SW 1271 (cell line): ENCODE measurements around the gene MRPL23.

ENCODE experiments used
- DNase-seq, 2 experiments: peaks; one replicate each; lab custom pipeline; 2025; lab: John Stamatoyannopoulos, UW

MRPL23 gene

DNA sequence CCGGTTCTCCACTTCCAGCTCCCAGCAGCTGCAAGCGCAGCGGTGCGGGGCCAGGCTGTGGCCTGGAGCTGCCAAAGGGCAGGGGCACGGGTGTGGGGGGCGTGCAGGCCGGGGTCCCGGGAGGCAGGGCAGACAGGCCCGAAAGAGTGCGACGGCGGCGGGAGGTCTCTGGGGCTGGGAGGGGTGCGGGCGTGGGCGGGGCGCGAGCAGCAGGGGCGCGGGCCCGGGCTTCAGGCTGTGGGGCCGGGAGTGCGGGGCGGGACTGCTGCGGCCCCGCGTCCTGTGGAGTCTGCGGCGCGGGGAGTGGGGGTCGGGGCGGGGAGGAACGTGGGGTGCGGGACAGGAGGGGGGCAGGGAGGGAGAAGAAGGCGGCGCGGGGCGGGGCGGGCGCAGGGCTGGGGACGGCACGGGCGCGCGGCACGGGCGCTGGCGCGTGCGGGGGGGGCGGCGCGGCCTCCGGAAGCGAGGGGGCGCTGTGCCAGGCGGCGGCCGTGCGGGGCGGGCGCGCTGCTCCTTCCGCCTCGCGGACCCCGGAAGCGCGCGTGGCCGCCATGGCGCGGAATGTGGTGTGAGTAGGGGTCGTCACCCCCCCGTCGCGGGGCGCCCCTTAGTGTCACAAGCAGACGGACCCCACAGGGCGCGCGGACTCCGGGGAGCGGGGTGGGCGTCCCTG lies at the start of gene MRPL23:
MRPL23 (plus strand) TSS at position 521 of the 673 bp plus-strand sequence; CDS start at position 552, 31 bp downstream.
- DNase-seq, result no peak

DNA sequence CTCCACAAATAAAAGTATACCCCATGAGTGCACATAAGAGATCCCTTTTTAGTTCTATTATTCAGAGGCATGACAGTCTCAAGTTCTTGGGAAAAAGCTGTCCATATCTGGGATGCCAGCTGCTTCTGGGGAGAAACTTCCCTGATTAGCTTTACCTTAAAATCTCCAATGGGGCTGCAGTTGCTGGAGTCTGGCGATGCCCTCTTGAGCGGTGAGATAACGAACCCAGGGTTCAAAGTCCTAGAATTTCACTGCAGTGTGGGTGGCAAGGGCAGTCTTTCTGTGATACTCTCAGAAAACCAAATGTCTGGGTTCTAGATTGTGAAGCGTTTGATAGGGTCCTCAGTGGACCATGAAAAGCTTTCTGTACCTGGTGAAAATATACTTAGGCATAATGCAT lies 48.0 kb upstream of the MRPL23 start:
- no peak for DNase-seq

DNA sequence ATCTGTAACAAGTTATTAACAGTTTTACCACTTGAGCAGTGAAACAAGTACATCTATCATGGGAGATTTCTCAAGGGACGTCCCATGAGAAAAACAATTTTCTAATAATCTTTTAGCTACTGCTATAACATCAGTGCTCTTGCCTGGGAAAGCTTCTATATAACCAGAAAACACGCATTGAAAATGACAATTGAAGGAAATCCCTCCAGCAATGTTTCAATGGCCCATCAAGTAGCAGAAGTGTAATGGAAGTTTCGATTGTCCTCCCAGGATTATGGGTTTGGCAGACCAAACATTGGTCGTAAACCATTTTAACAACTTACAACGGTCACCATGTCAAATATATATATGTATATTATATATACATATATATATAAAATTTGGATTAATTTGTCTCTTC lies 47.4 kb upstream of the MRPL23 start:
- DNase-seq, result no peak

DNA sequence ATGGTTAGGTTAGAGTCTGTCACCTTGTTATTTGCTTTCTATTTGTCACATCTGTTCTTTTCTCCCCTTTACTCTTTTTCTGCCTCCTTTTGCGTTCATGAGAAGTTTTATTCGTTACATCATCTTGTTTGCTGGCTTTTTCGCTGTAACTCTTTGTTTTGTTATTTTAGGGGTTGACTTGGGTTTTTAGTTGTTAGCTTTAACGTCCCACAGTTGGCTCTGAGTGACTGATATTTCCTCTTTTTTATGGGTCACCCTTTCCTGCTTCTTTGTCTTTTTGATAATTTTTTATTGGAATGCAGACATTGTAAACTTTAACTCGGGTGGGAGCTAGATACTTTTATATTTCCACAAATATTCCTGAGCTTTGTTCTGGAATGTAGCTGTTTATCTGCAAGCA lies 41.0 kb upstream of the MRPL23 start:
- no peak for DNase-seq

DNA sequence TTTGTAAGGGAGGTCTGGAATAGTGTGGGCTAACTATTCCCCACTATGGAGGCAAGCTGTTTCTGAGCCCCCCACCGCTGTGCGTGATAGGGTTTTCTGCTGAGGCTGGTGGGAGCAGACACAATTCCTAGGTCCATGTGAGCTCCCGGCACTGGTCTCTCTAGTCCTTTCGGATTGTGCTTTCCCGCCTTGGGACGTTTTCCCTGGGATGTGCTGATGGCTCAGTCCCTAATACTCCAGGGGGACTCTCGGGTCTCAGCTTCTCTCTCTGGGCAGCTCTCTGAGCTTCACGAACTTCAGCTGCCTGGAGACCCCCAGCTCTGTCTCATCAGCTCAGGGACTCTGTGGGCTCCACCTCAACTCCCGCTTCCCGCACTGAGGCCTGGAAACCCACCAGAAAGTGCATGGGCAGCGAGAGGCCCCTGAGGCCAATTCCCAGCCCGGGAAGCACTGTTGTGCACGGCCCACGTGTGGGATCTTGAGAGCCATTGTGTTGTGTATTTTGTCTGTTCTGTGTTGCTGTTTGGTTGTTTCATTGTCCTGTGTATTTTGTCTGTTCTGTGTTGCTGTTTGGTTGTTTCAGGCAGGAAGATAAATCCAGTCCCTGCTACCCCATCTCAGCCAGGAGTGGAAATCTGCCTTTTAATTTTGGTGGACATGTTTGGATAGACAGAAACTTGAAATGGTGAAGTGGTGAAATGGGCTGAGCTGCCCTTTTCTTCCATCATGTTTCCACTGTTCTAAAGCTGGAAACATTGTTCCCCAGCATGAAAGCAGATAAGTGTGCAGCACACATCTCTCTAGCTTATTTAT lies 40.3 kb upstream of the MRPL23 start:
- no peak for DNase-seq

DNA sequence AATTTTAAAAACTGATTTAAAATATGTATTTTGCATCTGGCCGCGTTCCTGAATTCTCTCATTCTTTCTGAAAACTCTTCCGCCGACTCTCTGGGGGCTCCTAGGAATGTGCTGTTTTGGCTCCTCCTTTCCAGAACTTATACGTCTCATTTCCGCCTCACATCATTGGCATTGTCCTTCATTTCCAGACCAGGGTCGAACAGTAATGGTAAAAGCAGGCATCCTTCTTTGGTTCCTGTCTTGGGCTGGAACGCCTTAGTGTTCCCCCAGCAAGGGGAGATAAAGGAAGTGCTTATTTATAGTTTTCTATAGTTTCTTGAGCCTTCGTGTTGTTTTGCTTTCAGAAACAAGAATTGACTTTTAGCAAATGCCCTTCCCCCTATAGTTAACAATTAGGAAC lies 38.5 kb upstream of the MRPL23 start:
- no peak for DNase-seq

DNA sequence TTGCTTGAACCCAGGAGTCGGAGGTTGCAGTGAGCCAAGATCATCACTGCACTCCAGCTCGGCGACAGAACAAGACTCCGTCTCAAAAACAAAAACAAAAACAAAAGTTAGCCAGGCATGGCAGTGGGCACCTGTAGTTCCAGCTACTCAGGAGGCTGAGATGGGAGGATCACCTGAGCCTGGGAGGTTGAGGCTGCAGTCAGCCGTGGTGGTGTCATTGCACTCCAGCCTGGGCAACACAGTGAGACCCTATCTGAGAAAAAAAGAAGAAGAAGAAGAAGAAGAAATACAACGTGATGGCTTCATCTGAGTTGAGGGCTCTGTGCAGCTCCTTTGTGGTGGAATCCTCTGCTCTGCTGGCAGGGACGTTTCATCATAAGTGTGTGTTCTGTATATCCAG lies 37.6 kb upstream of the MRPL23 start:
- no peak for DNase-seq

DNA sequence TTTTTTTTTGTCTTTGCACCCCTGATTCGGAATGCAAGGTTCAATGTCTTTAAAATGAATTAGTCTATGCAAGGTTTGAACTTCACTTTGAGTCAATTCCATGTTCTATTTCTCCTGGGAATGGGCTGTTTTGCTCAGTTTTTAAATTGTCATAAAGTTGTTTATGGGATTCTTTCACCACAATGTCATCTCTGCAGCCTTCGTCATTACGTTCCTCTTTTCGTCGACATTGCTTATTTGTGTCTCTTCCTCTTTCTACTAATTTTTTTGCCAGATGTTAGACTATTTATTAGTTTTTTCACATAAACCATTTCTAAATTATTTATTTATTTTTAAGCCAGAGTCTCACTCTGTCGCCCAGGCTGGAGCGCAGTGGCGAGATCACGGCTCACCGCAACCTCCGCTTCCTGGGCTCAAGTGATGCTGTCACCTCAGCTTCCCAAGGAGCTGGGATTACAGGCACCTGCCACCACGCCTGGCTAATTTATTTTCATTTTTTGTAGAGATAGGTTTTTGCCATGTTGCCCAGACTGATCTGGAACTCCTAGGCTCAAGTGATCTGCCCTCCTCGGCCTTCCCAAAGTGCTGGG lies 34.7 kb upstream of the MRPL23 start:
- no peak for DNase-seq

DNA sequence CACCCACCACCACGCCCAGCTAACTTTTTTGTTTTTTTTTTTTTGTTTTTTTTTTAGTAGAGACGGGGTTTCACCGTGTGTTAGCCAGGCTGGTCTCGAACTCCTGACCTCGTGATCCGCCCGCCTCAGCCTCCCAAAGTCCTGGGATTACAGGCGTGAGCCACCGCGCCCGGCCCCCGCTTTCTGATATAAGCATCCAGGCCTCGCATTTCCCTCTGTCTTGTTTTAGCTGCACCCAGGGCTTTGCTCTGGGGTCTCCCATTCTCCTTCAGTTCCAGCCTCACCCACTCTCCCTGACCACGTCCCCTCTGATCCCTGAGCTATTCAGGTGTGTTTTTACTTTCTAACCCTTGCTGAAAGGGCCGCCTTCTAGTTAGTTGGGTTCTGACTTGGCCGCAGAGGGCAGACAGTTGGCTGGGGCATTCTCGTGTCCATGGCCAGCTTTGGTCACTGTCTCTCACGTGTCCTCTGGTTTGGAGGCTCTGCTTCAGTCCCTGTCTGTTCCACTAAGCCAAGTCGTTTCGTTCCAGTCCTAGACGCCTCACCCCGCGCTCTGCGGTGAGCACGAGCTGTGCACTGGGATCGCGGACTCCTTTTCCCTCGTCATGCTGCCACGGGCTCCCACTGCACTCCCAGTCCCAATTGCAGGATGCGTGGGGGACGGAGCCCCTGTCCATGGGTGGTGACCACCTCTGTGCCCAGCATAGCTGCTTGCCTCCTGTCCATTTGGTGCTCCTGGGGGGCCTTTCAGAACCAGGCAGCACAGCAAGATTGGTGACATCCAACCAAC lies 33.7 kb upstream of the MRPL23 start:
- no peak for DNase-seq

DNA sequence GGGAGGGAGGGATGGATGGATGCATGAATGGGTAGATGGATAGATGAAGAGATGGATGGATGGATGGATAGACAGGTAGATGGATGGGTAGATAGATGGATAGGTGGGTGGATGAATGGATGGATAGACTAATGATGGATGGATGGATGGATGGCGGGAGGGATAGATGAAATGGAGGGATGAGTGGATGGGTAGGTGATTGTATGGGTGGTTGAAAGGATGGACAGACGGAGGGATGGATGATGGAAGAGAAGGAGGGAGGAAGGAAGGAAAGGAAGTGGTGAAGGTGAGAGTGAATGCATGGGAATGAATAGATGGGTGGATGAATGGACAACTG lies 31.4 kb upstream of the MRPL23 start:
- DNase-seq, result no peak

DNA sequence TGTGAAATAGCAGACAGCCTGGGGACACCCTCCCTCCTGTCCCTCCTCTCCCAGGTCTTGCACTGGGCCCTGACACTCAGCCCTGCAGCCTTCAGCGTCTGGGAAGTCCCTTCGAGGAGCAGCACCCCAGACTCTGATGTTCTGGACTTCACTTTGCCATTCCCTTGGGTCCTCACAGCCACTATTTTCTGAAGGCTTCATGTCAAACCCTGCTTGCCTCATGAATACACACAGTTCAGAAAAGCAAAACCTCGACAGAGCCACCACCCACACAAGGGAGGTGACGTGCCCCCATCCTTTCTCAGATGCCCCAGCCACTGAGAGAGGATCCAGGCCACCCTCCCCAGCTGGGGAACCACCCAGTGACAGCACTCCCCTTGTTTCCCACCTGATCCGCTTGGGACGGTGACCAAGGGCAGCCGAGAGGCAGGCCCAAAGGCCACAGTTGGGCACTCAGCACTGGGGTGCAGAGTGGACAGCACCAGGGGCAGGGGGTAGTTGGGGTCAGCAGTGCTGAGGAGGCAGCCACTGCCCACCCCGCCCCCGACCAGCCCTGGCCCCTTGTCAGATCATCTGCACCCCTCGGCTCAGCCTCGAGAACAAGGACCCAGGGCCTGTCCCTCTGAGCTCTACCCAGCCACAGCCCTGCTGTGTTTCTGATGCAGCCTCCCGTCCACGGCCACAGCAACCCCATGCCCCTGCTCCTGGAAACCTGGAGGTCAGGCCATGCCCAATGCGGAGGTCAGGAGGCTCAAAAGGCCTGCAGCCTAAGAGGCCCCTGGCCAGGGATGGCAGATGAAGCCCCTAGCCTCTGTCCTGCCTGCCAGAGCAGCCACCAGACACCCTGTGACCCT lies 30.8 kb upstream of the MRPL23 start:
- DNase-seq, result no peak

DNA sequence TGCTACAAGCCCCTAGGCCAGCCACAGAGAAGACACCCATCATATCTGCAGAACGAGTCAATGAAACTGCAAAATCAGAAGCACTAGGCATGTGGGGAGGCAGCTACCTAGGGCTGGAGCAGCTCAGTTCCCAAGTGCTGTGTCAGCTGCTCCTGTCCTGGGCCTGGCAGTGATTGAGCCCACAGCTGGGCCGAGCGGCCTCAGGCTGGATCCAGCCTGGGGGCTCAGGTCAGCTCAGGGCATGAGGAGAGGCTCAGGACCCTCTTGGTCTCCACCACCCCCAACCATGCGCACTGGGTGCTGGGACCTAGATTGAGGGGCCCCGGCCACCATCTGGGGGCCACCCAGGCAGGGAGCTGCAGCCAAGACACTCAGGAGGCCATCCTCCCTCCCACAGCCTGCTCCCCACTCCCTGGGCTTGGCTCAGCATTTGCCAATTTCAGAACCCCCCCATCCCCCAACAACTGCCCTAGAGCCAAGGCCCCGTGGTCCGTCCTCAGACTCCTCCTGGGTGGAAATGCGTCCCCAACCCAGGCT lies 30.1 kb upstream of the MRPL23 start:
- DNase-seq, result no peak

DNA sequence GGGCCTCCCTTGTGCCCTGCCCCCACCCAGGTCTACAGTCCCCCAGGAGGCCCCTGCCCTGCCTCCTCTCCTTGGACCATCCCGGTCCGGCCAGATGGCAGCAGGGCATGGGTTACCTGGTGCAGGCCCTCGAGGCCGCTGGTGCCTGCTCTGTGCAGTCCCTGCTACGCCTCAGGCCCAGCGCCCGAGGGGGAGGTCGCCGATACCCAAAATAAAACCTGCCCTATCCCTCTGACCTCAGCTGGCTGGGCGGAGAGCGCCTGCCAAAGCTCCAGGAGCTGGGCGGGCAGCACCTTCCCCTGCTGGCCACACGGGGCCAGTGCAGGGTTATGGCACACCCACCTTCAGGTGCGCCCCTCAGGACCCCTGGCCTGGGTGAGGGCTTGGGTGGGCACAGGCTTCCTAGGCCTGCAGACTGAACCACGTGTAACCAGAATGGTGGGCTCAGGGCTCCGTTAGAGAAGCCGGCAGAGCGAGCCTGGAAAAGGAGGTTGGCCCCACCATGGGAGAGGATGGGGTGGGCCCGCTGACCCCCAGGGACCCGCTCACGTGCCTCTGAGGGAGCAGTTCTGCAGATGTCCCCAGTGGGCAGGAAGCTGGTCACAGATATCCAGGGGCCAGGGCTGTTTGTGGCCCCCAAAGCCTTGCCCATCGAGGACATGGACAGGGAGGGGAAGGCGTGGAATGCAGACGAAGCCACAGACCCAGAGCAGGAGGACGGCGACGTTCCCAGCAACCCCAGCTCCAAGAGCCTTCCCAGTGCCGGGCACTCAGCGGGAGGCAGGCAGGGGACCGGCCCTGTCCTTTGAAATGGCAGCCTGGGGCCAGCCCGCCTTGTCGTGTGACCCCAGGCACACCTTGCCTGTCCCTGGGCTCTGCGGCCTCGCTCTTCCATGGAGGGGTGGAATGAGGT lies 29.4 kb upstream of the MRPL23 start:
- DNase-seq, result no peak

DNA sequence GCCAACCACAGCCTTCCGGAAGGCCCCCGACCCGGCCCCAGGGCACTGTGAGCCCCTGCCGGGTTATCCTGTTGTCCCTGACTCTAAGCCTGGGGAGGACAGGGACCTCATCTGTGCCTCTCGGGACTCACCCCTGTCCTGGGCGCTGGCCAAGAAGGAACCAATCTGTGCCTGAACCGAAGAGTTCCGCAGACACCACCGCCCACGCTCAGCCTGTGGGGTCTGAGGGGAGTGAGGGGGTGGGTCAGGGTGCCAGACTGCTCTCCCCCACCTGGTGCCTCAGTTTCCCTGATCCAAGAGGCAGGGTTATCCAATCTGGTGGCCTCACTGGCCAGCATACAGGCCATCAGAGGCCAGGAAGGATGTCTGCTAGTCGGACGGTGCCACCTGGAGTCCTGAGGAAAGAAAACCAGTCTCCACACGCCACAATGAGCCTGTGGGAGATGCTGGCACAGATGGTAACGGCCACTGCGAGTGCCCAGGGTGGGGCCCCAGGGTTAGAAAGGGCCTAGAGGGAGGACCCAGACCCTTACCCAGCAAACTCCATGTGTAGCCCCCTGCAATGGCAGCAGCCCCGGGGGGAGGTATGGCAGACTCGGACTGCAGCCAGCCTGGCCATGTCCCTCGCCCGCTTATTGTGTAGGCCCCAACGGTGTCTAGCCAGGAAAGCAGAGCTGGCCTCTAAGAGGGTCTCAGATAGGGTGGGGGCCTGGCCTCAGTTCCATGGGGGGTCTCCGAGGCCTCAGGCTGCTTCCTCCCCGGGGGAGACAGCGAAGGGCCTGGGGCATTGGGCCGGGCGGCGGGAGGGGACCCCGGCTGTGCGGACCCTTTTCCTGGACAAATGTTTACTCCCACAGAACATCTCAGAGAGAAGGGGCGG lies 28.5 kb upstream of the MRPL23 start:
- peak in 1 of 2 experiments; percentile 3 for DNase-seq

DNA sequence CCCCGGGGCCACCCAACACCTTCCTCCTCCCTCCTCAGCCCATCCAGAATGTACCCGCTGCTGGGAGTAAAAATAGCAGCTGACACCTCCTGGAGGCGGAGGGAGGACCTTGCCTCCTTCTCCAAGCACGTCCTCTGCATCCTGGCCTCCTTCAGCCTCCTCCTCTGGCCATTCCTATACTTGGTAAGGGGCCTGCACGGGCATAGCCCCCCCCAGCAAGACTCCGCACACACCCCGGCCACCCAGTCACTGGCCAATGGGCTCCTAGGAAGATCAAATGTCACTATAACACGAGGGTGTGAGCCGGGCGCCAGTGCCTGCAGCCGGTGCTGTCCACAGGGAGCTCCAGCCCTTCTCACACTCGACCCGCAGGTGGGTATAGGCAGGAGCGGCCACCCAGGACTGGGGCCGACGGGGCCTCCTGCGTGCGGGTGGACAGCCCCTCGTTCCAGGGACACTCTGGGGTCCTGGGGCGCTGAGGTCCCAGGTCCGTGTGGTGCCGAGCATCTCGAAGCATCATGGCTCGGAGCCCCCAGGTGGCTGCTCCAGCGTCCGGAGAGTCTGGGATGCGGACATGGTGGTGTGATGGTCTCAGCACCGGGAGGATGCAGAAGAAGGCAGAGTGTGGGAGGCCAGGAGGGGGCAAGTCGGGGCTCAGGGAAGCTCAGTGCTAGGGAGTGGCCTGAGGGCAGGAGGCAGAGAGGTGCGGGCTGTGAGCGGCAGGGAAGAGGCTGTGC lies 27.6 kb upstream of the MRPL23 start, which contains the start of gene TNNT3:
TNNT3 (plus strand) TSS at position 313 of the 737 bp plus-strand sequence. CDS start 3,172 bp downstream, outside the sequence.
- no peak for DNase-seq

DNA sequence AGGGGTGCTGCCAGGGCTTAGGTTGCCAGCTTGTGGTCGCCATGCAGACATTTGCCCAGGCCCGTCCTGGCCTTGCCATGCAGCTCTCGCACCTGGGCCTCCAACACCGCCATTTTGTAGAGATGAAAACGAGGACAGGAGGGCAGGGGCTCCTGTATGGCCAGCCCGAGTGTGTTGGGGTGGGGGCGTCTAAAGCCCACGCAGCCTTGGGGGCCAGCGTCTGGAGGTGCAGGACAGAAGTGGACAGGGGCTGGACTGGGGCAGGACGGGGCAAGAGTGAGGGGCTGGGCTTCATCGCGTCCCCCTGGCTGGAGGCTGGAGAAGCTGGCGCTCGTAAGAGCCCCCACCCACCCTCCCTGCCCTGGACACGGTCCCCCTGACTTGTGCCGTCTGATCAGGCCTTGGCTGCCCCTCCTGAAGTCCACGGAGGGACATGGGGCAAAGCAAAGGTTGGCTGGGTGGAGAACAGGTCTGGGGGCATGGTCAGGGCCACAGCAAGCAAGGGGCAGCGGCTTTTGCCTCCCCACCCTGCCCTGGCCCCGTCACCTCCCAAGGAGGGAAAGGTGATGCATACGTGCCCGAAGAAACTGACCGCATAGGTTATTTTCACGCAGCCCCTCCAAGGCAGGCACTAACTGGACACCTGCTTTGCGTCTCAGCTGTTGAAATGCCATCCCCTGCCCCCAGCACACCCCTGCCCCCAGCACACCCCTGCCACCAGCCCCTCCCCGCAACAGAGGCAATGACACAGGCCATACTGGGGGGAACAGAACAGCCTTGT lies 26.8 kb upstream of the MRPL23 start:
- no peak for DNase-seq

DNA sequence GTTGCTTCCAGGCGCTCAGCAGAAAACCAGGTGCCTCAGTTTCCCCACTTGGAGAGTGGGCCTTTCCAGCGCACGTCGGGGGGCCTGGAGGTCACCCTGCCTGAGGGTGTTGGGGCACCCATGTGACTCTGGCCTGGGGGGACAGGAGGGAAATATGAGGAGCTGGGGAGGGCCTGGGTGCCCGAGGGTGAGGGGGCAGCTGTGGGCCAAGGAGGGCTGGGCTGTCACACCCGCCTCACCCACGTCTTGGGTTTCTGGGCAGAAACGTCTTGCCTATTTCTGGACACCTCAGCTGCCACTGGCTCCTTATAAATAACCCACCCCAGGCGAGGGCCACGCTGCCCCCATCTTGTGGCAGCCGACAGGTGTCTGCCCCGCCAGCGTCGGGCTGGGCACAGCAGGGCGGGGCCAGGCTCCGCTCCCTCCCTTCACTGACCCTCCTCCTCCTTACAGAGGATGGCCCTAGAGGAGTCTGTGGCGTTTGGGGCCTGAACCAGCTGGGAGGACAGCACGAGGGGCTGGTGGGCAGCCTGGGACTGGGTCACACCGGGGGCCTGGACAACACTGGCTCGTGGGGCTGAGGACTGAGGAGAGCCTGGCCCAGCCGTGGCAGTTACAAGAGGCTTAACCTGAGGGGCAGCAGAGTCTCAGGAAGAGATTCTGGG lies 26.1 kb upstream of the MRPL23 start:
- DNase-seq, result no peak
